MCF 10A (cell line): ENCODE results near the gene TREX2. TPM values are rescaled to one million over a fixed set of nuclear protein-coding genes. Genes with fewer than 3 reads are reported as not detected.

ENCODE experiments used
- BruUV-seq: library from RNA; stranded (reverse); fragments of 400-500 nt; replicated peaks from 2 replicates; lab custom pipeline; 2021; lab: Mats Ljungman, UMichigan
- CTCF ChIA-PET: fragments of 300-600 bp; sonication (Branson Sonifier 250); formaldehyde crosslinking; extraction: SDS; loops from one replicate; lab custom pipeline; 2021; ENCODE audit warnings: antibody characterized with exemption, inconsistent platforms; lab: Yijun Ruan, JAX
- POLR2A ChIA-PET: fragments of 300-600, 350-650 bp; sonication (Branson Sonifier 250); formaldehyde crosslinking; extraction: SDS; loops from one replicate; lab custom pipeline; 2020; ENCODE audit warnings: antibody characterized with exemption, inconsistent platforms; lab: Yijun Ruan, JAX
- DNase-seq: peaks from one replicate; pipeline ENCODE4 v3.0.0-alpha.2; 2018; ENCODE audit not compliant: unreplicated experiment
- H3K27ac Mint-ChIP-seq: one replicate; pipeline ENCODE4 v1.8.0; 2022; ENCODE audit warnings: mild to moderate bottlenecking, low read depth, mixed read lengths; ENCODE audit not compliant: unreplicated experiment
- H3K27me3 Mint-ChIP-seq: one replicate; pipeline ENCODE4 v1.8.0; 2022; ENCODE audit warnings: mixed read lengths; ENCODE audit not compliant: insufficient read depth, unreplicated experiment
- H3K36me3 Mint-ChIP-seq: one replicate; pipeline ENCODE4 v1.8.0; 2022; ENCODE audit warnings: mild to moderate bottlenecking, moderate library complexity, mixed read lengths; ENCODE audit not compliant: insufficient read depth, unreplicated experiment
- H3K4me1 Mint-ChIP-seq: one replicate; pipeline ENCODE4 v1.8.0; 2022; ENCODE audit warnings: mixed read lengths; ENCODE audit not compliant: insufficient read depth, unreplicated experiment
- H3K4me3 Mint-ChIP-seq: one replicate; pipeline ENCODE4 v1.8.0; 2022; ENCODE audit warnings: mild to moderate bottlenecking, moderate library complexity, mixed read lengths; ENCODE audit not compliant: unreplicated experiment
- H3K9me3 Mint-ChIP-seq: one replicate; pipeline ENCODE4 v1.8.0; 2022; ENCODE audit warnings: mixed read lengths; ENCODE audit not compliant: unreplicated experiment
- CTCF ChIP-seq: fragments of 200-600 bp; IDR thresholded peaks from one replicate; pipeline ENCODE4 v1.8.0; 2022; ENCODE audit warnings: antibody characterized with exemption, mild to moderate bottlenecking; ENCODE audit not compliant: unreplicated experiment
- intact Hi-C: fragments of 100-400 bp; cut with micrococcal nuclease; formaldehyde crosslinking; loops from 2 replicates; pipeline ENCODE4 v1.14.1; 2022
- total RNA-seq: library from RNA; stranded (reverse); gene quantifications from 2 replicates; pipeline ENCODE4 v1.2.3, GENCODE V29; 2022

Gene TREX2
- total RNA-seq, 1 experiment from 2014 or later: 0.75 TPM

DNA sequence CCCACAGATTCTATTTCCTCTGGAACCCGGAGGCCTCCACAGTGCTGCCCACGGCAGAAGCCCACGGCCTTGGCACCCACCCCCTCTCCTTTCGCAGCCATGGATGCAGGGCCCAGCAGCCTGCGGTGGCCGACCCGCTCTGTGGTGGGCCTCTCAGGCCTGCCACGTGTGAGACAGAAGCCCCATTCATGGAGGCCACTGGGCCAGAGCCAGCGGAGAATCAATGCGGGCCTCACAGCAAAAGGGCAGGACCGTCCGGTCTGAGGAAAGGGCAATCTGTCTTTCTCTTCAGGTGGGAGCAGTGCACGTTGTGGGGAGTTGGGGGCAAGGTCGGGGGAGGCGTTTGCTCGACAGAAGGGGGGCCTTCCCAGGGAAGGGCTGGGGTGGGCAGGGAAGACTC, 32.9 kb upstream of the TREX2 start:
- POLR2A ChIA-PET: no interaction called here
- no peak overlapping the region for H3K27ac Mint-ChIP-seq
- no peak overlapping the region for H3K4me3 Mint-ChIP-seq

GRCh38 chrX:153477901-153478300, 32.0 kb upstream of the TREX2 start:
- H3K36me3 Mint-ChIP-seq: no peaks in the 10 kb centered on the region
- POLR2A ChIA-PET: no interaction called here
- H3K27me3 Mint-ChIP-seq: no peaks in the 10 kb centered on the region
- no peak for DNase-seq
- H3K9me3 Mint-ChIP-seq: no peaks in the 10 kb centered on the region
- H3K4me3 Mint-ChIP-seq: no peak overlapping the region
- intact Hi-C loops: no loop called here
- TF ChIP-seq CTCF: no peak
- no TSS peak for BruUV-seq
- H3K27ac Mint-ChIP-seq: no peak overlapping the region
- H3K4me1 Mint-ChIP-seq: no peaks in the 10 kb centered on the region
- CTCF ChIA-PET: no interaction called here

More for the DNA sequence above, 32.9 kb upstream of the TREX2 start:
- Mint-ChIP-seq H3K4me1 (no peaks in the 10 kb centered on the region), H3K36me3 (no peaks in the 10 kb centered on the region), H3K9me3 (no peaks in the 10 kb centered on the region), H3K27me3 (no peaks in the 10 kb centered on the region)
- no peak for DNase-seq
- BruUV-seq: no TSS peak
- CTCF ChIA-PET: no interaction called here
- TF ChIP-seq CTCF: no peak
- intact Hi-C loops: no loop called here

DNA sequence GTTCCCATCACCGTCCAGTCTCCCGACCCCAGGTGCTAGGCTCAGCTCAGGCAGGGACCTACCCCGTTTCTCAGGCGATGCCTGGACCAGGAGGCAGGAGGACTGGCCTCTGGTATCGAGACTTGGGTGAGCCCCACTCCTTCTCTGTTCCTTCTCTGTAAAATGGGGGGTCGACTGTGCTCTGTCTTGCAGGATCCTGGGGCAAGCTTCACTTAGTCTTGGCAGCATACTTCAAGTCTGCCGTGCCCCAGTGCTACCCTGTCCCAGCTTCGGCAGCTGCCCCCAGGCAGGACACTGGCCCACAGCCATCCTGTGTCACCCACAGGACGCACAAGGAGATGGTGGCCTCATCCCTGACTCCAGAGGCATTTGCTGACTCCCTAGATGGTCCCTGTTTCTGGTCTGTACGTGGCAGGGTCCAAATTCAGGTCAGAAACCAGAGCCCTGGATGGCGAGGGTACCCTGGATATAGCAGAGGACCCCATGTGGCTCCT, 31.6 kb upstream of the TREX2 start:
- intact Hi-C loops: no loop called here
- BruUV-seq: no TSS peak
- Mint-ChIP-seq H3K4me3 (no peak overlapping the region), H3K27me3 (no peaks in the 10 kb centered on the region), H3K4me1 (no peaks in the 10 kb centered on the region), H3K36me3 (no peaks in the 10 kb centered on the region), H3K27ac (no peak overlapping the region), H3K9me3 (no peaks in the 10 kb centered on the region)
- POLR2A ChIA-PET: no interaction called here
- no peak for TF ChIP-seq CTCF
- CTCF ChIA-PET: no interaction called here
- DNase-seq: no peak

DNA sequence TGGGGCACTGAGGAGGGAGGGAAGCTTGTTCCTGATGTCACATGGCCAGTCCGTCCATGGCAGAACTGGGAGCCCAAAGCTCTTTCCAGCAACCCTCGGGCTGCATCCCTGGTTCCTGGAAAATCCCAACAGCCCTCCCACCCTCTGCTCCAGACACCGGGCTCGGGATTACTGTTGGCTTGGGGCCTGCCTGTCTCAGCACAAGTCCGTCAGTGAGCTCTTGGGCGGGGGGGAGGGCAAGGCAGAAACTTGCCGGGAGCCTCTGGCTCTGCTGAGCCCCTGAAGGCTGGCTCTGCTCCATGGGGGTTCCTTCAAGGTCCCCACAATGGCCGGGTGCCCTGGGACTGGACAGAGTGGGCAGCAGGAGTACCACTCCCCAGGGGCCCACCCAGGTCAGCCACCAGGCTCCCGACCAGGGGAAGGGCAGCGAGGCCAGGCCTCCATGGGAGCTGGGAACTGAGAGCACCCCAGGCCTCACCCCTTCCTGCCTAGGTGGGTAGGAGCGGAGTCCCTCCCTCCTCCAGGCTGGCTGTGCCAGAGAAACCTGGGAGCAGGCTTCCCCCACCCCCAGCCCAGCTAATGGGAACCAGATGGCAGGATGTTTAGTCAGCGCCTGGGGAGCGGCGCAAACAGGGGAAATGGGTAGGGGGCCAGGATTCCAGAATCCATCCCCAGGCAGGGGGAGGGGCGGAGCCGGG, 31.0 kb upstream of the TREX2 start:
- POLR2A ChIA-PET: no interaction called here
- no TSS peak for BruUV-seq
- H3K36me3 Mint-ChIP-seq: no peaks in the 10 kb centered on the region
- no peaks in the 10 kb centered on the region for H3K9me3 Mint-ChIP-seq
- no peaks in the 10 kb centered on the region for H3K27me3 Mint-ChIP-seq
- CTCF ChIA-PET: no interaction called here
- DNase-seq: peak; percentile 16
- TF ChIP-seq CTCF: no peak
- H3K4me1 Mint-ChIP-seq: no peaks in the 10 kb centered on the region
- intact Hi-C loops: no loop called here
- no peak overlapping the region for H3K27ac Mint-ChIP-seq
- no peak overlapping the region for H3K4me3 Mint-ChIP-seq
